ENCODE measurements around the gene FOXJ1. TPM values are rescaled to one million over a fixed set of nuclear protein-coding genes. Genes with fewer than 3 reads are reported as not detected.

Gene FOXJ1
- total and polyA plus RNA-seq, 2 of the 13 experiments (the other 11 are each of a cell fraction or from before 2014, with no cell fraction given) = 0.98 to 1.6 TPM

DNA sequence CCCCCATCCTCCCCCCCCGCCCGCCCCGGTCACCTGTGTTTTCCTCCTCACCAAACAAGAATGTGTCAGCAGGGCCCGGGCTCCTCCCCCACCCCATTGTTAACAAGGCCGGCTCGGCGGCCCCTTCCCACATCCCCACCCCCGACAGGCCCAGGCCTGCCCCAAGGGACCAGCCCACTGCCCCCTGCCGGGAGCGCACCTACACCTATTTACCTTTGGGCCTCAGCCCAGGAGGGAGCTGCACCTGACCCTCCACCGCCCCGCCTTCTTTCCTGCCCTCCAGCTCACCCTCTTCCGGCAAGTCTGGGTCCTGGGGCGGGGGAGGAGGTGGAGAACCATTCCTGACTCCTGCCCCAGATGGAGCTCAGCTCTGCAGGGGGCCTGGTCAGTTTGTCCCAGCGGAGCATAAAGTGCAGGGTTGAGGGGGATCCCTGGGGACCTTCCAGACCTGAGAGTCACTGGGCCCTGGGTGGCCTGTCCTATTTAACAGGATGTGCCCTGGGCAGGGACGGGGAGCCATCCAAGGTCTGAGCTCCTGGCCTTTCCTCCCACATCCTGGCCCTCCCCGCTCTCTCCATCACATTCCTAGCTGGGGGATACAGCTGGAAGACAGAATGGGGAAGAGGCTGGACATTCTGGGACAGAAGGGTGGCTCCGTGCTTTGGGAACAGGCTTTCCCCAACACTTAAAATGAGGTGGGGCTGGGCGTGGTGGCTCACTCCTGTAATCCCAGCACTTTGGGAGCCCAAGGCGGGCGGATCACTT, 8.3 kb downstream of the FOXJ1 start (continued):
- TF ChIP-seq NRL (CRISPR knock-in tag; IDR thresholded peaks at IDR 0.05; ENCODE audit: borderline replicate concordance) (peak; percentile 34; the same call in 1 of the 2 replicates), HMG20A (CRISPR knock-in tag; IDR thresholded peaks at IDR 0.05; ENCODE audit: borderline replicate concordance) (no peak), ZNF335 (CRISPR knock-in tag; IDR thresholded peaks at IDR 0.05) (no peak), SOX5 (CRISPR knock-in tag; IDR thresholded peaks at IDR 0.05; ENCODE audit: borderline replicate concordance) (peak; percentile 62; the same call in 1 of the 2 replicates), ZSCAN30 (CRISPR knock-in tag; IDR thresholded peaks at IDR 0.05) (no peak), ZNF562 (CRISPR knock-in tag; IDR thresholded peaks at IDR 0.05; ENCODE audit: borderline replicate concordance) (no peak), ZNF546 (CRISPR knock-in tag; conservative IDR thresholded peaks at IDR 0.05) (peak; percentile 93), KLF16 (CRISPR knock-in tag; IDR thresholded peaks at IDR 0.05) (no peak), ZNF670 (CRISPR knock-in tag; IDR thresholded peaks at IDR 0.05; ENCODE audit: borderline replicate concordance) (no peak), ZNF816 (CRISPR knock-in tag; IDR thresholded peaks at IDR 0.05; ENCODE audit: borderline replicate concordance) (no peak), RBAK (CRISPR knock-in tag; IDR thresholded peaks at IDR 0.05) (no peak), CBX5 (CRISPR knock-in tag; IDR thresholded peaks at IDR 0.05; ENCODE audit: borderline replicate concordance) (0 out of 2 replicates have a peak, but pooled peaks have one; percentile 16), ZNF121 (CRISPR knock-in tag; IDR thresholded peaks at IDR 0.05) (peak; percentile 95), AHR (CRISPR knock-in tag; IDR thresholded peaks at IDR 0.05) (no peak)
- TF ChIP-seq, protein P1, sequence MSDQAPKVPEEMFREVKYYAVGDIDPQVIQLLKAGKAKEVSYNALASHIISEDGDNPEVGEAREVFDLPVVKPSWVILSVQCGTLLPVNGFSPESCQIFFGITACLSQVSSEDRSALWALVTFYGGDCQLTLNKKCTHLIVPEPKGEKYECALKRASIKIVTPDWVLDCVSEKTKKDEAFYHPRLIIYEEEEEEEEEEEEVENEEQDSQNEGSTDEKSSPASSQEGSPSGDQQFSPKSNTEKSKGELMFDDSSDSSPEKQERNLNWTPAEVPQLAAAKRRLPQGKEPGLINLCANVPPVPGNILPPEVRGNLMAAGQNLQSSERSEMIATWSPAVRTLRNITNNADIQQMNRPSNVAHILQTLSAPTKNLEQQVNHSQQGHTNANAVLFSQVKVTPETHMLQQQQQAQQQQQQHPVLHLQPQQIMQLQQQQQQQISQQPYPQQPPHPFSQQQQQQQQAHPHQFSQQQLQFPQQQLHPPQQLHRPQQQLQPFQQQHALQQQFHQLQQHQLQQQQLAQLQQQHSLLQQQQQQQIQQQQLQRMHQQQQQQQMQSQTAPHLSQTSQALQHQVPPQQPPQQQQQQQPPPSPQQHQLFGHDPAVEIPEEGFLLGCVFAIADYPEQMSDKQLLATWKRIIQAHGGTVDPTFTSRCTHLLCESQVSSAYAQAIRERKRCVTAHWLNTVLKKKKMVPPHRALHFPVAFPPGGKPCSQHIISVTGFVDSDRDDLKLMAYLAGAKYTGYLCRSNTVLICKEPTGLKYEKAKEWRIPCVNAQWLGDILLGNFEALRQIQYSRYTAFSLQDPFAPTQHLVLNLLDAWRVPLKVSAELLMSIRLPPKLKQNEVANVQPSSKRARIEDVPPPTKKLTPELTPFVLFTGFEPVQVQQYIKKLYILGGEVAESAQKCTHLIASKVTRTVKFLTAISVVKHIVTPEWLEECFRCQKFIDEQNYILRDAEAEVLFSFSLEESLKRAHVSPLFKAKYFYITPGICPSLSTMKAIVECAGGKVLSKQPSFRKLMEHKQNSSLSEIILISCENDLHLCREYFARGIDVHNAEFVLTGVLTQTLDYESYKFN (CRISPR knock-in tag; conservative IDR thresholded peaks at IDR 0.05) = peak; percentile 82
- TF ChIP-seq, protein P2, sequence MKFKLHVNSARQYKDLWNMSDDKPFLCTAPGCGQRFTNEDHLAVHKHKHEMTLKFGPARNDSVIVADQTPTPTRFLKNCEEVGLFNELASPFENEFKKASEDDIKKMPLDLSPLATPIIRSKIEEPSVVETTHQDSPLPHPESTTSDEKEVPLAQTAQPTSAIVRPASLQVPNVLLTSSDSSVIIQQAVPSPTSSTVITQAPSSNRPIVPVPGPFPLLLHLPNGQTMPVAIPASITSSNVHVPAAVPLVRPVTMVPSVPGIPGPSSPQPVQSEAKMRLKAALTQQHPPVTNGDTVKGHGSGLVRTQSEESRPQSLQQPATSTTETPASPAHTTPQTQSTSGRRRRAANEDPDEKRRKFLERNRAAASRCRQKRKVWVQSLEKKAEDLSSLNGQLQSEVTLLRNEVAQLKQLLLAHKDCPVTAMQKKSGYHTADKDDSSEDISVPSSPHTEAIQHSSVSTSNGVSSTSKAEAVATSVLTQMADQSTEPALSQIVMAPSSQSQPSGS (CRISPR knock-in tag; IDR thresholded peaks at IDR 0.05) = no peak
